Ammon's horn (tissue), 1 donor: ENCODE measurements around the gene KPNA2.
A peak's percentile ranks its signal among the peaks of the same experiment; 100 is the strongest.
"Not testable (repeated sequence)": the region's sequence is repeated elsewhere in the genome, so short reads cannot be mapped to it uniquely, and the experiment has no call there.

ENCODE experiments used
- DNase-seq: peaks from one replicate; pipeline ENCODE4 v3.0.0-alpha.2; 2016; ENCODE audit warnings: low spot score

The KPNA2 gene

GRCh38 chr17:68020409-68020756, 15.2 kb upstream of the KPNA2 start:
- DNase-seq, result no peak

DNA sequence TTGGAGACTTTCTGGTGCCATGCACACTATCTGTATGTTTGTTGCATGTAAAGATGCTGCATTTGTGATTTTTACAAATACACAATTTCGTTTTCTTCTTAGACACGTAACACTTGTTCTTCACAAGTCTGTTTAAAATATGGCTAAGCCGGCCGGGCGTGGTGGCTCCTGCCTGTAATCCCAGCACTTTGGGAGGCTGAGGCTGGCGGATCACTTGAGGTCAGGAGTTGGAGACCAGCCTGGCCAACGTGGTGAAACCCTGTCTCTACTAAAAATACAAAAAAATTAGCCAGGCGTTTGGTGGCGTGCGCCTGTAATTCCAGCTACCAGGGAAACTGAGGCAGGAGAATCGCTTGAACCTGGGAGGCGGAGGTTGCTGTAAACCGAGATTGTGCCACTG, 14.7 kb upstream of the KPNA2 start:
- not testable (repeated sequence) for DNase-seq

GRCh38 chr17:68021963-68022362, 13.6 kb upstream of the KPNA2 start:
- no peak for DNase-seq

DNA sequence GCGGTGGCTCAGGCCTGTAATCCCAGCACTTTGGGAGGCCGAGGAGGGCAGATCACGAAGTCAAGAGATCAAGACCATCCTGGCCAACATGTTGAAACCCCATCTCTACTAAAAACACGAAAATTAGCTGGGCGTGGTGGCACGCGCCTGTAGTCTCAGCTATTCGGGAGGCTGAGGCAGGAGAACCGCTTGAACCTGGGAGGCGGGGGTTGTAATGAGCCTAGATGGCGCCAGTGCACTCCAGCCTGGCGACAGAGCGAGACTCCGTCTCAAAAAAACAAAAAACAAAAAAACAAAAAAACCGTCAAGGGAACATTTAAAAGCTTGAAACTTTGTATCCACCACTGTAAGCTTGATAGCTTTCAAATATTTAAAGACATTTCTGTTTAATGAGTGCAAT, 13.0 kb upstream of the KPNA2 start:
- DNase-seq, result not testable (repeated sequence)

DNA sequence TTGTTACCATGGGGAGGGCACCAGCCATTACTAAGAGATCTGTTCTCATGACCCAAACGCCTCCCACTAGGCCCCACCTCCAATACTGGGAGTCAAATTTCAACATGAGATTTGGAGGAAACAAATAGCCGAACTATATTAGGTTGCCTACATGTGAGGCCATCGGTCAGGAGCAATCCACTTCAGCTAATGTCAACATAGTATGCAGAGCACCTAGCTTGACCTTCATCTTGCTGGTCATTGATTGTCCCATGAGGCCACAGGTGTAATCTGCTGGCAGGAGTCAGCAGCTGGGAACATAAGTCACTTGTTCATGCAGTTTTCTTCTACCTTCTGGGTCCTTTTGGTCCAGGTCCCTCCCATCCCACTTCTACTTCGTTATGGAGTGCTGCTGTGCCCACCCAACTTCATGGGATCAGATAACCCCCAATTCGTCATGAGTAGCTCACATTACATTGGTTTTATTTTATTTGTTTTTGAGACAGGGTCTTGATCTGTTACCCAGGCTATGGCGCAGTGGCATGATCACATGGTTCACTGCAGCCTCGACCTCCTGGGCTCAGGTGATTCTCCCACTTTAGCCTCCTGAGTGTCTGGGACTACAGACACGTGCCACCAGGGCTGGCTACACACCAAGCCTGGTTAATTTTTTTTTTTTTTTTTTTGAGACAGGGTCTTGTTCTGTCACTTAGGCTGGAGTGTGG, 5.9 kb upstream of the KPNA2 start:
- no peak for DNase-seq

DNA sequence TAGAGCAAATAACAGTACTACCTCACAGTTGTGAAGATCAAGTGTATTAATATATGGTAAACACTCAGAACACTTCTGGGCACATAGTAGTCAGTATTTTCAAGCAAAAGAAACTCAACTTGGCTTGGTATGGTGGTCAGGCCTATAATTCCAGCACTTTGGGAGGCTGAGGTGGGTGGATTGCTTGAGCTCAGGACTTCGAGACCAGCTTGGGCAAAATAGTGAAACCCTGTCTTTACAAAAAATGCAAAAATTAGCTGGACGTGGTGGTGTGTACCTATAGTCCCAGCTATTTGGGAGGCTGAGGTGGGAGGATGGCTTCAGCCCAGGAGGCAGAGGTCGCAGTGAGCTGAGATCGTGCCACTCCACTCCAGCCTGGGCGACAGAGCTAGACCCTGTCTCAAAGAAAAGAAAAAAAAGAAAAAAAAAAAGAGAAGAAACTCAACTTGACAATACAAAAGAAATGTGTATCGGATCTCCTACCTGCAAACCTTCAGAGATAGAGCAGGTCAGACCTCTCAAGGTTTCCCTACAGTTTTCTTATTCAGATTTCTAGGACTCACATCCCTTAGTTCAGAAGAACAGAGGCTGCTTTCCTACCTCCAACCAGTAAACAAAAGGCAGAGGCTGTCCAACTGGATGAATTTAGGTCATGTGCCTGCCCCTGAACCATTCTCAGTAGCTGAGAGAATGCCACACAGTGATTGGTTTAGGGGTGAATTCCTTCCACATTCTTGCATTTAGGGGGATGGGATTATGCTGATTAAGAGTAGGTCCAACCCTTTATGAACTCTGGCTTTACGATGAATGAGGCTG, 1.7 kb upstream of the KPNA2 start:
- peak; percentile 16 for DNase-seq

DNA sequence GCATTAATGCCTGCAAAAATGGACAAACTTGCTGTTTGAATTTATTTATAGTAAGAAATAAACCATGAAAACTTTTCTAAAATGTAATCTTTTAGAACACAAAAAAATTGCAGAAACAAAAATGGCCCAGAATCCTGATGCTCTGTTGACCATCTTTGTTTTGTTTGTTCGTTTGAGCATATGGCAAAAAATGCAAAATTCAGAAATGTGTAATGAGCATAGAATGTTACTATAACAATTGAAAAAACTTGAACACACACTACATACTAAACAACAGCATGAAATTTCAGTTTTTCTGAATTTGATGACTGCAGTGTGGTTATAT, 1.1 kb upstream of the KPNA2 start:
- no peak for DNase-seq

DNA sequence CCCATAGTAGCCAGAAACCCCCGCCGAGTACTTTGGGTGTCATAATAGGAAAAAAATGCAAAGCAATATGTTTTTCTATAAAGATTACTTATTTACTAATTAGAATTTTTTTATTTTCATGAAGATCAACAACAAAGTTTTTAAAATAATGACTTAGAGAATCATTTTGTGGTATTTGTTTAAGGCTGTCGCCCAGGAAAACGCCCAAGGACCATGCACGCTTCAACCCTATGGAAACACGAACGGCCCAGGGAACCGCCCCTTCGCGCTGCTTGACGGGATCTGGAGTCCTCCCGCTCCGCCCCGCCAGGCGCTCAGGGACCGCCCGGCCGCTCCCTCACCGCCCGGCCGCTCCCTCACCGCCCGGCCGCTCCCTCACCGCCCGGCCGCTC, 408 bp upstream of the KPNA2 start:
- no peak for DNase-seq

- DNase-seq, result peak; percentile 47
These were observed 991 bp downstream of the KPNA2 start for GRCh38 chr17:68036304-68037147.

DNA sequence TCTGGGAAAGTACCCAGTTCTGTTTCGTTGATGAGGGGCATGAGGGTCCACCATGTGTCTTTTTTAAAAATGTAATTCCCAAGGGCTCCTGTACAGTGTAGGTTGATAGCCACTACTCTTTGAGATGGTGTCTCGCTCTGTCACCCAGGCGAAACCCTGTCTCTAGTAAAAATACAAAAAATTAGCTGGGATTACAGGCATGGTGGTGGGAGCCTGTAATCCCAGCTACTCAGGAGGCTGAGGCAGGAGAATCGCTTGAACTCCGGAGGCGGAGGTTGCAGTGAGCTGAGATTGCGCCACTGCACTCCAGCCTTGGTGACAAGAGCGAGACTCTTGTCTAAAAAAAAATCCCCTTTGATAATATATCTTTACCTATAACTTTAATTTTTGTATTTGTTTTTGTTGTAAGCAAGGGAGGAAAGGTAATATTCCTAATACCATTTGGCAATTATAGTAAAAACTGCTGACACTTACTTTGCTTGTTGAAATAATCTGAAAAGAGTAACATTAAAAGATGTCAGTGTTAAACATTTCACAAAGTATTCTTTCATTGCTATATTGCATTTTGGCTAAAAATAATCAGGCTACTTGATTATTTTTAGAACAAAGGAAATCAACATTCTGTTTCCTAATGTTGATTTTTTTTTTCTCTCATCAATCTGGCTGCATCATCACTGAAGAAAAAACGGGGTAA, 11.8 kb downstream of the KPNA2 start:
- DNase-seq, result no peak

- peak; percentile 36 for DNase-seq
These were observed 12.5 kb downstream of the KPNA2 start for GRCh38 chr17:68047890-68048542.

DNA sequence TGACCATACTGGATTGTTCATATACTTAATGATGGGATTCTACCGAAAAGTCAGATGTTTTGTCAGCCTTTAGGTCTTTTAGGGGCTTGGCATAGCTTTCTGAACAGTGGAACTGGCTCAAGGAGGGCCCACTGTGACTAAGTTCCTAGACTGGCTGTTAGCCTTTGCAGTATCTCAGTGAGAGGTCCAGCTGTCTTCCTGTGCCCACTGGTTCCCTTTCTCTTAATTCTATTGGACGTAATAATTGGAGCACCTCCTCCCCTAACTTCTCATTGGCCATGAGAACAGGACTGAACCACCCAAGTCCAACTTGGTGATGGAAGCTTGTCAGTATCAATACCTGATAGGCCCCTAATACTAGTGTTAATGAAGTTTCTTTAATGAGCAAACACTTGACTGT, 13.5 kb downstream of the KPNA2 start:
- DNase-seq, result no peak

- DNase-seq, result not testable (repeated sequence)
These were observed 14.4 kb downstream of the KPNA2 start for GRCh38 chr17:68049812-68050437.

DNA sequence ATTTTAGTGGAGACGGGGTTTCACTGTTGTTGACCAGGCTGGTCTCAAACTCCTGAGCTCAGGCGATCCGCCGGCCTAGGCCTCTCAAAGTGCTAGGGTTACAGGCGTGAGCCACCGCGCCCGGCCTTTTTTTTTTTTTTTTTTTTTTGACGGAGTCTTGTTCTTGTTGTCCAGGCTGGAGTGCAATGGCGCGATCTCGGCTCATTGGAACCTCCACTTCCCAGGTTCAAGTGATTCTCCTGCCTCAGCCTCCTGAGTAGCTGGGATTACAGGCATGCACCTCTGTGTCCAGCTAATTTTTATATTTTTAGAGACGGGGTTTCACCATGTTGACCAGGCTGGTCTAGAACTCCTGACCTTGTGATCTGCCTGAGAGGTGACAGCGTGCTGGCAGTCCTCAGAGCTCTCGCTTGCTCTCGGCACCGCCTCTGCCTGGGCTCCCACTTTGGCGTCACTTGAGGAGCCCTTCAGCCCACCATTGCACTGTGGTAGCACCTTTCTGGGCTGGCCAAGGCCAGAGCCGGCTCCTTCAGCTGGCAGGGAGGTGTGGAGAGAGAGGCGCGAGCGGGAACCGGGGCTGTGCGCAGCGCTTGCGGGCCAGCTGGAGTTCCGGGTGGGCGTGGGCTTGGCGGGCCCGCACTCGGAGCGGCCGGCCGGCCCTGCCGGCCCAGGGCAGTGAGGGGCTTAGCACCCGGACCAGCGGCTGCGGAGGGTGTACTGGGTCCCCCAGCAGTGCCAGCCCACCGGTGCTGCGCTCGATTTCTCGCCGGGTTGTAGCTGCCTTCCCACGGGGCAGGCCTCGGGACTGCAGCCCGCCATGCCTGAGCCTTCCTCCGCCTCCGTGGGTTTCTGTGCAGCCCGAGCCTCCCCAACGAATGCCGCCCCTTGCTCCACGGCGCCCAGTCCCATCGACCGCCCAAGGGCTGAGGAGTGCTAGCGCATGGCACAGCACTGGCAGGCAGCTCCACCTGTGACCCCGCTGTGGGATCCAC, 16.1 kb downstream of the KPNA2 start:
- not testable (repeated sequence) for DNase-seq

- DNase-seq, result no peak
These were observed 17.3 kb downstream of the KPNA2 start for GRCh38 chr17:68052810-68053209.

GRCh38 chr17:68053231-68054013, 17.9 kb downstream of the KPNA2 start:
- no peak for DNase-seq

- DNase-seq, result peak; percentile 37
These were observed 18.9 kb downstream of the KPNA2 start for GRCh38 chr17:68054296-68054900.

GRCh38 chr17:68057531-68057952, 22.0 kb downstream of the KPNA2 start:
- no peak for DNase-seq

DNA sequence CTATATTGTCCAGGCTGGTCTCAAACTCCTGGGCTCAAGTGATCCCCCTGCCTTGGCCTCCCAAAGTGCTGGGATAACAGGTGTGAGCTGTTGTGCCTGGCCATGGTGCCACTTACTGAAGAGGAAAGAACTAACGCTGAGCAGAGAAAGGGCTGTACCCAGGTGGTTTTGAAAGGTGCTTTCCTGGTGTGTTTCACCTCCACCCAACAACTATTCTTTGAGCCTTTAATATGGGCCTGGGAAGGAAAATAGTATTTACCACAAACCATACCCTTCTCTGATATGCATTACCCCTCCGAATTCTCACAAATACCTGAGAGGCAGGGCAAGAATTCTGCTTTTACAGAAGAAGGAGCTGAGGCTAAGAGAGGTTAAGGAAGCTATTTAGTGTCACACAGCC, 24.8 kb downstream of the KPNA2 start:
- no peak for DNase-seq
